ENCODE measurements around the gene THAP7.
A peak's percentile ranks its signal among the peaks of the same experiment; 100 is the strongest.

- TF ChIP-seq CTCF (conservative IDR thresholded peaks at IDR 0.05; ENCODE audit: low read depth, low read length) (no peak), MAZ (IDR thresholded peaks at IDR 0.05; ENCODE audit: borderline replicate concordance, low read depth, low read length) (no peak), BHLHE40 (IDR thresholded peaks at IDR 0.05; ENCODE audit: low read depth, low read length) (no peak), MAFK (IDR thresholded peaks at IDR 0.05; ENCODE audit: low read depth, low read length) (no peak), RFX5 (IDR thresholded peaks at IDR 0.05; ENCODE audit: low read depth, low read length) (no peak), CEBPB (IDR thresholded peaks at IDR 0.05; ENCODE audit: low read depth, low read length) (no peak), FOS (IDR thresholded peaks at IDR 0.05; ENCODE audit: low read depth, low read length) (no peak), POLR2A (IDR thresholded peaks at IDR 0.05; ENCODE audit: low read depth, low read length) (no peak), SMC3 (IDR thresholded peaks at IDR 0.05; ENCODE audit: low read depth, low read length) (no peak)
- TF ChIP-seq, protein P1, sequence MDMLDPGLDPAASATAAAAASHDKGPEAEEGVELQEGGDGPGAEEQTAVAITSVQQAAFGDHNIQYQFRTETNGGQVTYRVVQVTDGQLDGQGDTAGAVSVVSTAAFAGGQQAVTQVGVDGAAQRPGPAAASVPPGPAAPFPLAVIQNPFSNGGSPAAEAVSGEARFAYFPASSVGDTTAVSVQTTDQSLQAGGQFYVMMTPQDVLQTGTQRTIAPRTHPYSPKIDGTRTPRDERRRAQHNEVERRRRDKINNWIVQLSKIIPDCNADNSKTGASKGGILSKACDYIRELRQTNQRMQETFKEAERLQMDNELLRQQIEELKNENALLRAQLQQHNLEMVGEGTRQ (IDR thresholded peaks at IDR 0.05; ENCODE audit: low read depth, low read length): peak; percentile 80
Observed at GRCh38 chr22:20979243-20979809, 22.6 kb downstream of the THAP7 start.
